Measurements from ENCODE around the gene MYH7B. TPM values are rescaled to one million over a fixed set of nuclear protein-coding genes. Genes with fewer than 3 reads are reported as not detected.

The MYH7B gene
- total RNA-seq, 1 experiment from 2014 or later, result 0.22 TPM

GRCh38 chr20:34974246-34974645 is 18.6 kb downstream of the MYH7B start:
- Histone ChIP-seq H3K9me3 (ENCODE audit: control insufficient read depth, low read depth, low read length) (no peaks in the 10 kb centered on the region), H3K27ac (ENCODE audit: insufficient read length, low read depth, low read length) (no peak overlapping the region), H3K56ac (ENCODE audit: insufficient read length, low read depth, low read length) (no peak overlapping the region), H3K18ac (ENCODE audit: insufficient read length, low read depth, low read length) (no peak overlapping the region), H2AK5ac (ENCODE audit: insufficient read length, low read length) (no peak overlapping the region), H2AFZ (ENCODE audit: low read length) (no peak overlapping the region), H3K4me1 (ENCODE audit: insufficient read depth, low read length) (peaks cover 5% of the 10 kb centered on the region; the same call in 1 of the 2 replicates), H3K14ac (ENCODE audit: insufficient read depth, low read length) (no peak overlapping the region), H3K23ac (ENCODE audit: insufficient read length, low read depth, low read length) (no peak overlapping the region), H3K4me2 (ENCODE audit: insufficient read depth, insufficient read length, low read length) (no peak overlapping the region), H4K91ac (ENCODE audit: insufficient read length, low read depth, low read length) (no peak overlapping the region), H2BK15ac (ENCODE audit: low read depth, low read length) (no peak overlapping the region), H2BK5ac (ENCODE audit: insufficient read length, low read length) (no peak overlapping the region), H3K4ac (ENCODE audit: low read depth, low read length) (no peak overlapping the region), H4K8ac (replicated peaks; ENCODE audit: insufficient read length, low read depth, low read length) (no peak overlapping the region), H3T11ph (ENCODE audit: low read length) (no peak overlapping the region), H2BK120ac (ENCODE audit: low read depth, low read length, poor library complexity, severe bottlenecking) (no peak overlapping the region), H2BK20ac (ENCODE audit: low read depth, low read length, poor library complexity, severe bottlenecking) (no peak overlapping the region), H4K20me1 (ENCODE audit: control insufficient read depth, insufficient read depth, insufficient read length) (no peaks in the 10 kb centered on the region), H2BK12ac (ENCODE audit: insufficient read length, low read depth, low read length) (no peak overlapping the region), H3K27me3 (ENCODE audit: insufficient read depth, low read length) (no peaks in the 10 kb centered on the region), H4K5ac (ENCODE audit: insufficient read length, low read depth, low read length) (no peak overlapping the region), H3K9ac (ENCODE audit: extremely low read depth, insufficient read length, low read length) (no peak overlapping the region), H3K23me2 (ENCODE audit: insufficient read length, low read depth, low read length, poor library complexity, severe bottlenecking) (no peaks in the 10 kb centered on the region), H3K79me1 (ENCODE audit: insufficient read depth, low read depth, low read length, poor library complexity, severe bottlenecking) (no peaks in the 10 kb centered on the region), H3K79me2 (ENCODE audit: insufficient read depth, low read length) (no peaks in the 10 kb centered on the region)
- H3K27ac Mint-ChIP-seq, result no peak overlapping the region
- no peak for DNase-seq
- WGBS (ENCODE audit: extremely low coverage, insufficient read length, low lambda C conversion rate), result no CpG with 5 or more reads among the region's 4 CpGs
- H3K4me1 Mint-ChIP-seq, result peaks cover 25 to 27% of the 10 kb centered on the region in 2 experiments
- no peak for TF ChIP-seq CTCF (conservative IDR thresholded peaks at IDR 0.05)
- H3K27me3 Mint-ChIP-seq (ENCODE audit: low read depth), result peaks cover 66% of the 10 kb centered on the region
- H3K36me3 Mint-ChIP-seq (ENCODE audit: insufficient read depth in 1 of 3, low read depth in 3 of 3), result no peaks in the 10 kb centered on the region
- no peak overlapping the region for H3K4me3 Mint-ChIP-seq
- H3K9me3 Mint-ChIP-seq, result peaks cover 0 to 2% of the 10 kb centered on the region in 2 experiments; a peak in 1 of 5 replicates
